ENCODE data around the gene CNBD2.
A peak's percentile ranks its signal among the peaks of the same experiment; 100 is the strongest.
"Not testable (repeated sequence)": the region's sequence is repeated elsewhere in the genome, so short reads cannot be mapped to it uniquely, and the experiment has no call there.

The CNBD2 gene

DNA sequence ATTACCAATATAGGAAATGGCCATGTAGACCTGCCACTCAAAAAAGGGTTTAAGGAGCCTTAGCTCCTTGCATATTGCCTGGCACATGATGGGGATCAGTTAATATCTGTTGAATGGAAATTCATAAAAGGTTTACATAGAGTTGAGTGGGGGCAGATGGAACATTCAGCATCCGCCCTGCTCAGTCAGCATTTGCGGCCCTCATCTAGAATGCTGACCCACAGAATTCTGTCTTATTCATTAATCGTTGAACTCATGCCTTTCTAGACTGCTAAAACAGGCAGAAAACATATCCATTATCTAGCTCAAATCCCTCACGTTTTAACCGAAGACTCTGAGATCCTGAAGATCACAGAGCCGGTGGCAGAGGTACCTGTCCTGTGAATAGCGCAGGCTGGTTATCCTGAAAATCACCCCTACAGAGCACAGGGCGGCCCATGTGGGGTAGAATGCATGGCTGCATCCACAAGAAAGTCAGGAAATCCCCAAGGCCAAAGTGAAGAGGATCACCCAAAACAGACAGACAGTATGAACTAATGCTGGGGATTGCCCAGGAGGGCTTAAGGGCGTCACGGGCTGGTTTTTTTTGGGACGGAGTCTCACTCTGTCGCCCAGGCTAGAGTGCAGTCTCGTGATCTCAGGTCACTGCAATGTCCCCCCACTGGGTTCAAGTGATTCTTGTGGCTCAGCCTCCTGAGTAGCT lies 59.9 kb downstream of the CNBD2 start:
- no peak for DNase-seq

DNA sequence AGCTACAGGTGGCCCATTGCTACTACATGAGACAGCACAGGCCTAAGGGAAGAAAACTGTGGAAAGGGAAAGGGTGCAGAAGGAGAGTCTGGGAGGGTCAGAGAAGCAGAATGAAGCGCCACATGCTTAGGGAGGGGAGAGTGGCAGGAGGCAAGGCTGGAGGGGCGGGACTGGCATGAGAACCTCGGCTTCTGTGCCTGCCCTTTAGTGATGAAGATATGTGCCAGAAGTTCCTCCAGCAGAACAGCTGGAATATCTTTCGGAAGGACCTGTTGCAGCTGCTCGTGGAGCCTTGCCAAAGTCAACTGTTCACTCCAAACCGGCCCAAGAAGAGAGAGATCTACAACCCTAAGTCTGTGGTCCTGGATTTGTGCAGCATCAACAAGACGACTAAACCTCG lies 61.8 kb downstream of the CNBD2 start:
- no peak for DNase-seq

DNA sequence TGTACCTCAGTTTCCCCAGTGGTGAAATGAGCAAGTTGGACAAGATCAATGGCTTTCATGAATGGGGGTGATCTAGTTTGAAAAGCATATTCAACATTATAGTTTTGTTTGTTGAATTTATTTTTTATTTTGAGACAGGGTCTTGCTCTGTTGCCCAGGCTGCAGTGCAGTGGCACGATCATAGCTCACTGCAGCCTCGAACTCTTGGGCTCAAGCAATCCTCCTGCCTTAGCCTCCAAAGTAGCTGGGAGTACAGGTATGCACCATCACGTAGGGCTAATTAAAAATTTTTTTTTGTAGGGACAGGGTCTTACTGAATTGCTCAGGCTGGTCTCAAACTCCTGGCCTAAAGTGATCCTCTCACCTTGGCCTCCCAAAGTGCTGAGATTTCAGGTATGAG lies 63.4 kb downstream of the CNBD2 start:
- DNase-seq = no peak

DNA sequence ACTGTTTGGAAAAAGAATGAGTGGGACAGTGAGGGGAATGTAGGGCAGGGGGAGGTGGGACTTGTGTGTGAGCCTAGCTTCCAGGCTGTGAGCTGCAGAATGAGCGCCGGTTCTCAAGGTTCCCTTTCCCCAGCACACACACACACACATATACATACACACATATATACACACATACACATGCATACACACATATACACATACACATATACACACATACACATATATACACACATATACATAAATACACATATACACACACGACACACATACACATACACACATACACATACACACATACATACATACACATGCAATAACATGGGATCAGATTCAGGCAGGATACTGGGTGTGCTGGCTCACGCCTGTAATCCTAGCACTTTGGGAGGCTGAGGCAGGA lies 66.5 kb downstream of the CNBD2 start:
- no peak for DNase-seq

DNA sequence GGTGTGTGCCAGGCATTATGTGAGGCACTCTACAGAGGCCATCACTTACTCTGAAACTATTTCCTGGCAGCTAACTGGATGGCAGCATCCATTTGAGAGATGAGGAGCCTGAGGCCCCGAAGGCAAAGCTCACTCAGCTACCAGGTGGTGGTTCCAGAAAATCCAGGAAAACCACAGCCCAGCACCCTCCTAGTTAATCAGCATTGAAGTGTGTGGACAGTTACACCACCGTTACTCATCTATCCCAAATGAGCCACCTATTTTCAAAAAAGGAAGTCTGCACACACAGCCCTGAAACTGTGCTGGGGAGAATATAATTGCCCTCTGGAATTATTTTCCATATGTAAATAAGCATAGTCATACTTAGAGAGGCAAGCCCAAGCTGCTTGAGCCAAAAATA lies 67.4 kb downstream of the CNBD2 start:
- no peak for DNase-seq

DNA sequence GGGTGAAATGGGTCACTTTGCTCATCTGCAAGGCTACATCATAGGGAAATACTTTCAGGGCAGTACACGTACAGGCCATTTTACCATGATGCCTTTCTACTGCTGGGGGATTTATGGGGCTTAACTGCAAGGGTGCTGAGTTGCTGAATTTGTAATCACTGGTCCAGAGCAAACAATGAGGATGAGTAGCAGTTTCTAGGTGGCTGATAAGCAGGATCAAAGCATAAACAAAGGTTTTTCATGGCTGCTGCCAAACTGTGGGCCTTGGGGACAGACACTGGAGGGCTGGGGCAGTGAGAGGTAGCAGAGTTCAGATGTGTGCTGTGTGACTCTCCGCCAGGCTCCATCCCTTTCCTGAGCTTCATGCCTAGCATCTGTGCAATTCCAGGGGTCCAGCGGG lies 68.3 kb downstream of the CNBD2 start:
- DNase-seq = no peak

DNA sequence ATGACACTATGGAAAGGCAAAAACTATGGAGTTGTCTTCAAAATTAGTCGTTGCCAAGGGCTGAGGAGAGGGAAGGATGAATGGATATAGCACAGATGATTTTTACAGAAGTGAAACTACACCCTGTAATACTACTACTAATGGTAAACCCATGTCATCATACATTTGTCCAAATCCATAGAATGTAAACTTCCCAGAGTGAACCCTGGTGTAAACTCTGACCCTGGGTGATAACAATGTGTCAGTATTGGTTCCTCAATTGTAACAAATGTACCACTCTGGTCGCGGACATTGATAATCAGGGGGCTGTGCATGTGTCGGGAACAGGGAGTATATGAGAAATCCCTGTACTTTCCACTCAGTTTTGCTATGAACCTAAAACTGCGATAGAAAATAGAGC lies 72.2 kb downstream of the CNBD2 start:
- no peak for DNase-seq

DNA sequence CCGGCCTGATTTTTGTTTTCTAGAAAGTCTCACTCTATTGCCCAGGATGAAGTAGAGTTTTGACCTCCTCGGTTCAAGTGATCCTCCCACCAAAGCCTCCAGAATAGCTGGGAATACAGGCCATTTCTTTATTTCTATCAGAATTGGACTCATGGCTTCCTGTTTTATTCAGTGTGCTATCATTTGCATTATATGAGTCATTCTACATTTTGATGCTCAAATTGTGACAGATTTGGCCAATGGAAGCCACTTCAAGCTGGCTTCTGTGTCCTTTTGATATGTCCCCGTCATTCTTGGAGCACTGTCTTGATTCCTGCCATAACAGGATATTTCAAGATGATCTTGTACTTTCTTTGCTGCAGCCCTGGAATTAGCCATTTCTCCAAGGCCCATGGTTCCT lies 75.1 kb downstream of the CNBD2 start:
- DNase-seq = no peak

DNA sequence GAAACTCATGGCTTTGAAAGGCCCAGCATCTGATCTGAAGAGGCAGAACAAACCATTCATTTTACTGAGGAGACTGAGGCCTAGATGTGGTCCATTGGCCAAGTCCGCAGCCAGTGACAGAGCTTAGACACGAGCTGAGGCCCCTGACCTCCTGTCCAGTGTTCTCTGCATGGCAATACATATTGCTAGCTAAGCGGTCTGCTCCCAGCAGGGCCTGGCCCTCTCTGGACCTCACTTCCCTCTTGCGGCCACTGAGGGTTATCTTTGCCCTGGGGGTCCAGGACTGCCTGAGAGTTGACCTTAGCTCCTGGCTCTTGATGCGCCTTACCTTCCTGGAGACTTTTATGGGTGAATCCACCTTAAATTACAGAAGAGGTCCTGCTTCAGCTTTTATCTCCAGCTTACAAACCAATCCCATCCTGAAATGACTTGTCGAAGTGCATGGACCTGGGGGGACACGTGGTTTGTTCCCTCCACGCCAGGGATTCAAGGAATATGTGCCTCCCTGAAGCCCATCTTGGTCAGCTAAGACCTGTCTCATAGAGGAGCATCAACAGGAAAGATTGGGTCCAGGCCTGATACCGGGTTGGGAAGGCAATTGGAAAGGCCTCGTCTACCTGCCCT lies 75.6 kb downstream of the CNBD2 start:
- DNase-seq = no peak

DNA sequence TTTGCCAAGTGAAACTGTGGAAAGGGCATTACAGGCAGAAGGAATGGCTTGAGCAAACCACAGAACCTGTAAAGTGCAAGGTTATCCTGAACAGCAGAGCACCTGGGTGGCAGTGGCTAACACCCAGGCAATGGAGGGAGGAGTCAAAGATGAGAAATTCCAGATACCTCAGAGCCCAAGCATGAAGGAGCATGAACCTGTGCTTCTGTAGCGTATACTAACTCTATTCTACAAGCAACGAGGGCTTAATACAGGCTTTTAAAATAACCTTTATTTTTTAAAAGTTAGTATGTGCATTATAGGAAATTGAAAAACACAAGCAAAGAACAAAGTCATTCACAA lies 77.0 kb downstream of the CNBD2 start:
- DNase-seq = no peak

DNA sequence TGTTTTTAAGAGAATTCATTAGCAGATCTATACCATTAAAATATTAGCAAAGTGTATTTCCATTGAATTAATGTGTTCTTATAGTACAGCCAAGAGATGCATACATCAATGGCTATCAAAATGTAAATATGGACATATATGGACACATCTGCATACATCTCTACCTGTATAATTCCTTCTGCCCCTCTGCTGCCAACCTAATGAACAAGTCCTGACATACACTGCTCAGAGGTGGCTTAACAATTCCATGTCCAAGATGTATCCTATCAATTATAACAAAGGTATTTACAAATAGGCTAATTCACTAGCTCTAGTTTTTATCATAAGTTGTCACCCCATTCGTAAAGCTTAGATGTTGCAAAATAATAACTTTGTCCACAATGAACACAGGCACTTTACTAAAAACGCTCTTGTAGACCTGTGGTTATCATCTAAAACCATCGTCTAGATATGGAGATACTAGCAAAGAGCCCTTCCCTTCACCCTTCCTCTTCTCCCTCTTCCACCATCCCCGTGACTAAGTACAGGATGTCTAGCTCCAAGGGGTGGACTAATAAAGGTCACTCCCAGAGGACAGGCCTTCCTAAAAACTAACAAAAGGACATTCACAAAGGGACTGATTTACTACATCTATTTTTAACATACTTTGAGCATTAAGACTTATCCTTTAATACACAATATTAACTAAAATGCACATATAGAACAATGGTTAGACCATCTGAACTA lies 77.8 kb downstream of the CNBD2 start:
- DNase-seq = not testable (repeated sequence)

DNA sequence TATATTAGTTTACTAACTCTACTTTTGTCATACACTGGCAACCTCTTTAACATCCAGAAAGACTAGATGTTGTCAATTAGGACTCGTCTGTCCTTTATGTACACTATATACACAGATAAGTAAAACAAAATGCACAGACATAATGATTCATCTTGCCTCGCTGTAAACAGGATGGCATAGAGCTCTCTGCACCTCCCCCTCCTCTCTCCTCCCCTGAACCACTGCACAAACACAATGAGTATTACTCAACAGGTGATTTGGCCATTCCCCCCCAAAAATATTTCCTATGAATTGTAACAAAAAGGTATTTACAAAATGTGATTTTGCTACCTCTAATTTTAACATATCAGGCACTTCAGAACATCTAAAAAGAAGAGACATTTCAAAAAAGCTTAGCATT lies 81.0 kb downstream of the CNBD2 start:
- DNase-seq = not testable (repeated sequence)

DNA sequence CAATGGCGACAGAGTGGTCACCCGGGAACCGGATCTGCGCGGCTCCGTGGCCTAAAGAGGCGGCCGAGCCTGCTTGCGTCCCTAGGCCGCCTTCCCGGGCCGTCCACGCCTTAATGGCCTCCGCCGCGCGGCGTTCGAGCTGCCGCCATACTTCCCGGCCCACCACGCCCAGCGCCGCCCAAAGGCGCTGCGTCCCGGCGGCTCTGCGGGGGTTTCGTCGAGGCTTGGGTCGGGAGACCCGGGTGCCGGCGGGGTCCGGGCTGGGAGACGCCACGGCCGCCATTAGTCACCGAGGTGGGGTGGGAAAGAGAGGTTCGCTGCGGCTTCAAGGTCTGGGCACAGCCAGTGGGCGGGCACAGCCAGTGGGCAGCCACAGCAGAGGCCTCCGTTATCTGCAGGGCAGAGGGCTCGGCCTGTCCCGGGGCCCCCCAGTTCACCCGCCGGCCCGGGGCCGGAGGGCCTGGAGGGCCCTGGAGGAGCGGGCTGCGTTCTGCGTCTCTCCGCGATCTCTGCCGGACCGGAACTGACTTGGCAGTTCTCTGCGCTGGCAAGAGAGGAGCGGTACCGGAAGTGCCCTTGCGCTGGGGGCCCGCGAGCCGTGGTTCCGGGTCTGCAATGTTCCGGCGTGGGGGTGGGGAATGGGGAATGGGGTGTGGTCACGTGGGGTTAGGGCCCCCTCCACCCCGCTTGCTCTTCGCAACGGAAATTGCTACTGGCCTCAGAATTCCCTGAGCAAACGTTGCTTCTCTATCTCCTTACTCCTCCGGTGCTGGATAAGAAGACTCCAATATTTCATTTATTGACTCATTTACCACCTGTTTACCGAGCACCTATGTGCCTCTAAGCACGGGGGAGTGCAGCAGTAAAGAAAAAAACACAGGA lies 82.3 kb downstream of the CNBD2 start:
- peak; percentile 59 for DNase-seq

DNA sequence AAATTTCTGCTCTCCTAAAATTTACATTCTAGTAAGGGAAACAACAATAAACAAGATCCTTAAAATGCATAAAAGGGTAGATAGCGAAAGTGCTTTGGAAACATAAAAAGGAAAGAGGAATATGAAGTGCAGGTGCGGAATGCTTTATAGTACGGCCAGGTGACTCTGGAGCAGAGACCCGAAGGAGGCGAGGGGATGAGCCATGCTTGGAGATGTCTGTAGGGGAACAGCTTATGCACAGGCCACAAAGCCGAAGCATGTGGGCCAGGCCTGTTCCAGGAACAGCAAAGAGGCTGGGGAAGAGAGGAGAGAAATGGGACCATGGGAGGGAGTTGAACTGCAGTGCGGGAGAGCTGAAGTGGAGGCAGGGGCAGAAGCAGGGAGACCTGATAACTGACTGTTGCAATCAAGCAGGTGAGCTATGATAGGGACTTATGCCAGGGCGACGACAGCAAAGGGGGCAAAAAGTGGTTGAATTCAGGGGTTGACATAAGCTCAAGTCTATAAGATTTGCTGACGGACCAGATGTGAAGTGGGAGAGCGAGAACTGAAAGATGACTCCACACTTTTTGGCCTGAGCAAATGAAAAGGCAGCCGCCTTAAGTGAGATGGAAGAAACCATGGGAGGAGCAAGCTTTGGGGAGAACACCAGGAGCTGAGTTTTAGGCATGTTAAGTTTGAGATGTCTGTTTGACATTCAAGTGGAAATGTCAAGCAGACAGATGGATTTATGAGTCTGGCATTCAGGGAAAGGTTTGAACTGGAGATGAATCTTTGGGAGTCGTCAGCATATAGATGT lies 83.1 kb downstream of the CNBD2 start:
- no peak for DNase-seq

DNA sequence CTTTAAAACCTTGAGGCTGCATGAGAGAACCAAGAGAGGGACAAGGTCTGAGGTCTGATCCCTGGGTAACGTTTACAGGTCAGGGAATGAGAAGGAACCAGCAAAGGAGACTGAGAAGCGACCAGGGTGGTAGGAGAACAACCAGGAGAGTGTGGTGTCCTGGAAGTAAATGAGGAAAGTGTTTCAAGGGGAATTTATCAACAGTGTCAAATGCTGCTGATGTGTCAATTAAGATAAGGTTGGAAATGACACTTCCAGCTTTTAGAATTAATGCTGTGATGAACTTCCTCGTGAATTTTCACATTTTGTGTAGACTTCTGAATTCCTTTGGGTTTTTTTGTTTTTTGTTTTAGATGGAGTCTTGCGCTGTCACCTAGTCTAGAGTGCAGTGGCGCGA lies 83.7 kb downstream of the CNBD2 start:
- no peak for DNase-seq

DNA sequence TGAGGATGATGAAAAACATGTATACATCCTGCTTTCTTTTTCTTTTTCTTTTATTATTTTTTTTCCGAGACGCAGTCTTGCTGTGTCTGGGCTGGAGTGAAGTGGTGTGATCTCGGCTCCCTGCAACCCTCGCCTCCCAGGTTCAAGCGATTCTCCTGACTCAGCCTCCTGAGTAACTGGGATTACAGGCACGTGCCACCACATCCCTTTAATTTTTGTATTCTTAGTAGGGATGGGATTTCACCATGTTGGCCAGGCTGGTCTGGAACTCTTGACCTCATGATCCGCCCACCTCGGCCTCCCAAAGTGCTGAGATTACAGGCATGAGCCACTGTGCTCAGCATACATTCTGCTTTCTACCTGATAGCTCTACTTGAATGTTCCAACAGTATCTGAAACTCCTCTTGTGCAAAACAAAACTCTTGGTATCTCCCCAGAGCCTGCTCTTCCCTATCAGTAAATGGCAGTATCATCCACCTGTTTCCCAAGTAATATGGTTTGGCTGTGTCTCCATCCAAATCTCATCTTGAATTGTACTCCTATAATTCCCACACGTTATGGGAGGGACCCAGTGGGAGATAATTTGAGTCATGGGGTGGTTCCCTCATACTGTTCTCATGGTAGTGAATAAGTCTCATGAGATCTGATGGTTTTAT lies 85.6 kb downstream of the CNBD2 start:
- DNase-seq = not testable (repeated sequence)

DNA sequence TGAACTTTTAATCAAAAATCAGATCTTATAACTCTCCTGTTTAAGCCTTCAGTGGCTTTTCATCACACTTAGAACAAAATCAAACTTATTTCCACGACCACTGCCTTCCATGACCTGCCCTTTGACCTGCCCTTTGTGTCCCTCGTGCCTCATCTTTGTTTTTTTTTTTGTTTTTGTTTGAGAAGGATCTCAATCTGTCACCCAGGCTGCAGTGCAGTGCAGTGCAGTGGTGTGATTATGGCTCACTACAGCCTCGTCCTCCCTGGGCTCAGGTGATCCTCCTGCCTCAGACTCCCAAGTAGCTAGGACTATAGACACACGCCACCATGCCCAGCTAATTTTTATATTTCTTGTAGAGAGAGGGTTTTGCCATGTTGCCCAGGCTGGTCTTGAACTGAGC lies 86.8 kb downstream of the CNBD2 start:
- DNase-seq = no peak

DNA sequence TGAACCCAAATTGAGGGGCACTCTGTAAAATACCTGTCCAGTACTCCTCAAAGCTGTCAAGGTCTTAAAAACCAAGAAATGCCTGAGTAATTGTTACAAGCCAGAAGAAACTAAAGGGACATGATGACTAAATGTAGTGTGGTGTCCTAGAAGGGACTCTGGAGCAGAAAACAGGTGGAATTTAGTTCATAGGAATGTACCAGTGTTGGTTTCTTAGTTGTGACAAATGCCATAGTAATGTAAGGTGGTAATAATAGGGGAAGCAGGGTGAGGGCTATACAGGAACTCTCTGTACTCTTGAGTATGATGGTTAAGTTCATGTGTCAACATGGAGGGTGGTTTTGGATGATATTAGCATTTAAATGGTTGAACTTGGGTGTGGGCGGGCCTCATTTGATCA lies 92.3 kb downstream of the CNBD2 start:
- no peak for DNase-seq

DNA sequence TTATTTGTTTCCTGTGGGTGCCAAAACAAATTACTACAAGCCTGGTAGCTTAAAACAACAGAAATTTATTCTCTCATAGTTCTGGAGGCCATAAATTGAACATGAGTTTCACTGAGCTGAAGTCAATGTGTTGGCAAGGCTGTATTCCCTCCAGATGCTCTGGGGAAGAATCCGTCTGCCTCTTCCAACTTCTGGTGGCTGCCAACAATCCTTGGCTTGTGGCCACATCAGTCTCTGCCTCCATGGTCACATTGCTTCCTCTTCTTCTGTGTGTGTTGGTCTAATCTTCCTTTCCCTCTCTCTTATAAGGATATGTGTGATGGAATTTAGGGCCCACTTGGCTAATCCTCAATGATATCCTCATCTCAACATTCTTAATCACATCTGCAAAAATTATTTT lies 93.4 kb downstream of the CNBD2 start:
- no peak for DNase-seq

DNA sequence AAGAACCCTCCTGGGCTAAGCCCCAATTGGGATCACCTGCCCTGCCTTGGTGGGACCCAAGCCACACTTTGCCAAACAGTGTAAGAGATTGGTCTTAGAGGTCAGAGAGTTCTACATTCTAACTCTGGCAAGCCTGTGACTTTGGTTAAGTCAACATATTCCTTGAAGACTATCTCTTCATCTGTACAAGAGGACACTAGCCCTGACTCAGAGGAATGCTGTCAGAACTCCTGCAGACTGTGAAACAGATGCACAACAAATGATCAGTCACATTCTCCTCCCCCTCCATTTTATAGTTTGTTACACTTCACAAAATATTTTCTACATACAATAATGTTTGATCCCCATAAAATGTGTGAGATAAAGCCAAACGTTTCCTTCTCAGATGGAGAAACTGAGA lies 94.4 kb downstream of the CNBD2 start:
- no peak for DNase-seq

DNA sequence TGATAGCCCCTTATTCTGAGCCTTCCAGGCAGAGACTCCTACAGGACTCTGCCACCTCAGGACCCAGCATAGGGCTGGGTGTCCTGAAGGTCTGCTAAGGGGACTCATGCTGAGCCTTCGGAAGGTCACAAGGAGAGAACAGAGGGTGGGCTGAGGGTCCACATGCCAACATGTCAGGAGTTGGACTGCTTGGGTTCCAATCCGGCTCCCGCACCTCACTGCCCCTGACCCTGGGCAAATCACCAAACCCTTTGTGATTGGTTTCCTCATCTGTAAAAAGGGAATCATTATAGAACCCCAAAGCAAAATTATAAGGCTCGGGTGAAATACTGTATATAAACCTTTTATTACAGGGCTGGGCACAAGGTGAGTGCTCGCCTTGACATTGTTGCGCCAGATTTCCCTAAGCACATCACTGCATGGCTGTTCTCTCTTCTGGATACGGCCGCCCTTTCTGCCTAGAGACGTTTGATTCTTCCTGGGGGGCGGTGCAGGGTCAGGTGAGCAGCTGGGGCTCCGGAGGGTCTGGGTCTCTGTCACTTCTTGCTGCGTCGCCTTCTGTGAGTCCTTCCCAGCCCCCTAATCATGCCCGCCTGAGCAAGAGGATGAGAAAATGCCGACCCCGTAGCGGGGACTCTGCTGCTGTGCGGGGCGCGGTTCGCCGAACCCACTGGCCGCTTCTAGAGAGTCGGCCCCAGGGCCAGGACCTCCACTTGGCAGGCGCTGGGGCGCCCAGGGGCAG lies 95.7 kb downstream of the CNBD2 start:
- DNase-seq = no peak
